Posterior cingulate gyrus (tissue), 11 donors: ENCODE measurements around the gene RELL1.
A peak's percentile ranks its signal among the peaks of the same experiment; 100 is the strongest.

Source experiments
- DNase-seq, 10 donors: peaks; one replicate each; pipeline versions ENCODE4 v3.0.0 to v3.0.0-alpha.2; 2020 to 2021; ENCODE audit warnings: mixed read lengths in 3 of 10
- intact Hi-C: fragments of 100-400 bp; cut with DNase I; formaldehyde crosslinking; loops from one replicate; pipeline ENCODE4 v1.15.1; 2023

RELL1 gene, protein sequence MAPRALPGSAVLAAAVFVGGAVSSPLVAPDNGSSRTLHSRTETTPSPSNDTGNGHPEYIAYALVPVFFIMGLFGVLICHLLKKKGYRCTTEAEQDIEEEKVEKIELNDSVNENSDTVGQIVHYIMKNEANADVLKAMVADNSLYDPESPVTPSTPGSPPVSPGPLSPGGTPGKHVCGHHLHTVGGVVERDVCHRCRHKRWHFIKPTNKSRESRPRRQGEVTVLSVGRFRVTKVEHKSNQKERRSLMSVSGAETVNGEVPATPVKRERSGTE

GRCh38 chr4:37686373-37687193, at the start of gene RELL1:
Gene RELL1 (minus strand): TSS chr4:37686376. CDS start chr4:37686287, 89 bp downstream.
- peak; percentile 99 to 100 (median 99) for DNase-seq
- intact Hi-C loops, result loop anchor here (5.0 to 10.0 kb wide), 3 partner anchors 82 to 981 kb away; no protein-coding TSS in a partner anchor

- intact Hi-C loops, result no loop called here
- DNase-seq, result no peak
These were observed 49.4 kb upstream of the RELL1 start for GRCh38 chr4:37735578-37735977.

- DNase-seq, result no peak
- intact Hi-C loops, result no loop called here
These were observed 48.8 kb upstream of the RELL1 start for GRCh38 chr4:37734989-37735388.

GRCh38 chr4:37733240-37733867, 47.2 kb upstream of the RELL1 start:
- intact Hi-C loops, result no loop called here

DNA sequence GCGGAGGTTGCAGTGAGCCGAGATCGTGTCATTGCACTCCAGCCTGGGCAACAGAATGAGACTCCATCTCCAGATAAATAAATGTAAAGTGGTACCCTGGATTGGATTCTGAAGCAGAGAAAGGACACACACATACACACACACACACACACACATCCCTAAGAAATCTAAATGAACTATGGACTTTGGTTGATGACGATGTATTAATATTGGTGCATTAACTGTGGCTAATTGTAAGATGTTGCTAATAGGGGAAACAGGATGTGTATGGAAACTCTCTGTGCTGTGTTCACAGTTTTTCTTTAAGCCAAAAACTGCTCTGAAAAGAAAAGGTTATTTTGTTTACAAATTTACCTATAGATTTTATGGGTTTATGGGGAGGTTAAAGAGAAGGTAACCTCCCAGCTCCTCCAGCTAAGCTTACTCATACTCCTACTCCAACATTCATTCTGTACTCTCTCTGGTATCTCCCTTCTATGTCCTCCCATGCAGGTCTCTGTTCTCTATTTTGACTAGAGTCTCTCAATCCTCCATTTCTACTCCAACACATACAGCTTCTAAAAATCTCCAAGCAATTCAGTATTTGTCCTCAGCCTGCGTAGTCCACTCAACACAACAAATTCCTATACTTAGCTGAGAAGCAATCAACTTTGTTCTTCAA, 46.5 kb upstream of the RELL1 start:
- no peak for DNase-seq
- intact Hi-C loops, result no loop called here

More at GRCh38 chr4:37733240-37733867, 47.2 kb upstream of the RELL1 start:
- DNase-seq, result no peak

GRCh38 chr4:37729649-37730004, 43.5 kb upstream of the RELL1 start:
- DNase-seq, result no peak
- intact Hi-C loops, result no loop called here

- intact Hi-C loops, result no loop called here
- no peak for DNase-seq
These were observed 41.9 kb upstream of the RELL1 start for GRCh38 chr4:37728064-37728463.

DNA sequence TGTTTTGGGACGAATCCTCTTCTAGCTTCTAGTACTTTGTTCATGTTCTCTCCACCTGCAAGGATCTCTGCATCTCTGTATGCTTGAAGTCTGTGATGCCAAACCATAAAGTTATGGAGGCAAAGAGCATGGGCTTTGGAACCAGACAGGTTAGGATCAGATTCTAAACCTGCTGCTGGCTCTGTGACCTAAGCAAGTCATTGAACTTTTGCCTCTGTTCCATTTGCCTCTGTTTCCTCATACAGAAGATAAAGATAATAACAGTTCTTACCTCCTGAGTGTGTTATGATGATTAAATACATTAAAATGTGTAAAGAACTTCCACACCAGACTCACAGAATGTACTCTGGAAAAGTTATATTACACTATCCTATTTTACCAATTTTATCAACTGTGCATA, 41.5 kb upstream of the RELL1 start:
- no peak for DNase-seq
- intact Hi-C loops, result no loop called here

GRCh38 chr4:37726666-37727065, 40.5 kb upstream of the RELL1 start:
- intact Hi-C loops, result no loop called here
- DNase-seq, result no peak

DNA sequence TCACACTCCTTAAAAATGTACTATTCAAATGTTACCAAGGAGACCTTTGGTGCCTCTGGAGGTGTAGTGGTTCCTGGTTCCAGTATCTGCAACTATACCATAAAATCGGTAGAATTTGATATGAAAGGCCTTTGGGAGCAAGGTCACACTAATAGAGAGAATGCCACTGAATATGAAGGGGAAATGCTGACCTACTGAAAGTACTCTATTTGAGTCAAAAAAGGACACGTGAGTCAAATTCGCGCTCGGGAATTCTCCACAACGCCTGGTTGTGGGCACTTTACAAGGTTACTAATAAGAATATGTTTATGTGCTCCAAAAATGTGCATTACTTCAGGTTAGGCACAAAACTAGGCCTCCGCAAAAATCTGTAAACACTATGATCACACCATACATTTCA, 39.5 kb upstream of the RELL1 start:
- intact Hi-C loops, result no loop called here
- no peak for DNase-seq

DNA sequence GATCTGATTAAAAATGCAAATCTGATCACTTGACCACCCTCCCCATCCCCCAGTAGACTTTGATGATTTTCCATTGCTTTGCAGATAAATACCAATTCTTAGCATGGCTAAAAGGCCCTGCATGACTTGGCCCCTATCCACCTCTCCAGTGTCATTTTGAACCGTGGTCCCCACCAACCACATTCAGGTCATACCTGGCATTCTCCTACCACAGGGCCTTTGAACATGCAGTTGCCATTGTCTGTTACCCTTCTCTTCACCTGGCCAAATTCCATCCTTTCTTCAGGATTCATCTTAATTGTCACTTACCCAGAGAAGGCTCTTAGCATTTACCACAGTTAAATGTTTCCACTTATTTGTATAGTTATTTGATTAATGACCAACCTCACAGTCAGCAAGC, 36.9 kb upstream of the RELL1 start:
- no peak for DNase-seq
- intact Hi-C loops, result no loop called here

- DNase-seq, result no peak
- intact Hi-C loops, result no loop called here
These were observed 35.9 kb upstream of the RELL1 start for GRCh38 chr4:37721995-37722638.

DNA sequence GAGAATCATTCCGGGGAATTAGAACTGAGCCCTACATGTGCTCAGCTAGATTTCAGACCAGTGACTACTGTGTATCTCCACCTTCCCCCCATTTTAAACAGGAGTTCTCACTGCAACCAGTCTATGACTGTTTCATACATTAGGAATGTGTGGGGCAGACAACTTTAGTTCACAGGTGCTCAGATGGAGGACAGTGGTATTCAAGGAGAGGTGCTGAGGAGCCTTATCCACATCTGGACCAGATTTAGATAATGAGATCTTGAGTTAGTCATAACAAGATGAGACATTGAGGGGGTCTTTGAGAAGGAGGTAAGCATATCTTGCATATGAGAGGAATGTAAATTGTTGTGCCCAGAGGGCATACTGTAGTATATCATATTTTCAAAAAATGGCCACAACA, 32.8 kb upstream of the RELL1 start:
- no peak for DNase-seq
- intact Hi-C loops, result no loop called here

- peak in 1 of 10 donors; percentile 15 for DNase-seq
- intact Hi-C loops, result no loop called here
These were observed 31.4 kb upstream of the RELL1 start for GRCh38 chr4:37717576-37717975.

- no peak for DNase-seq
- intact Hi-C loops, result no loop called here
These were observed 29.8 kb upstream of the RELL1 start for GRCh38 chr4:37715889-37716402.

DNA sequence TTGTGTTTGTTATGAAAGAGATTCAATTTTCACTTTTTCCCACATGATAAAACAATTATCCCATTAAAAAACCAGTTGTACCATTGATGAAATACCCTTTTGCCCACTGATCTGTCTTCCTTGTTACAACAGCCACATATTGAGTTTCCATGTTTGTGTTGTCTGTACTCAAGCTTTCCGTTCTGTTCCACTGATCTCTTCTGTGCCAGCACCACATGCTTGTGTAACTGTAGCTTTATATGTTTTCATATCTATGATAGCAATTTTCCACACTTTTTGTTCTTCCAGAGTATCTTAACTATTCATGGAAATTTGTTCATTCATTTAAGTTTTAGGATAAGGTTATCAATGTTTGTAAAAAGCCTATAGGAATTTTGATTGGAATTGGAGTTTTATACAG, 24.3 kb upstream of the RELL1 start:
- DNase-seq, result no peak
- intact Hi-C loops, result no loop called here

DNA sequence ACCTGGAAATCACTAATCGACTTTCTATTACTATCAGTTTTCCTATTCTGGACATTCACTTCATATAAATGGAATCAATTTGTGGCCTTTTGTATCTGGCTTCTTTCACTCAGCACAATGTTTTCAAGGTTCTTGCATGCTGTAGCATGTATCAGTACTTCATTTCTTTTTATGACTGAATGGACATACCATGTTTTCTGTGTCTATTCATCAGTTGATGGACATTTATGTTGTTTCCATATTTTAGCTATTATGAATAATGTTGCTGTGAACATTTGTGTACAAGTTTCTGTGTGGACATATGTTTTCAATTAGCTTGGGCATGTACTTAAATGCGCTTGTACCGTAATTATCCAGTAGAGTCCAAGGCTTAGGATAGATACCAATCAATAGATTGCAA, 19.9 kb upstream of the RELL1 start:
- intact Hi-C loops, result no loop called here
- no peak for DNase-seq

DNA sequence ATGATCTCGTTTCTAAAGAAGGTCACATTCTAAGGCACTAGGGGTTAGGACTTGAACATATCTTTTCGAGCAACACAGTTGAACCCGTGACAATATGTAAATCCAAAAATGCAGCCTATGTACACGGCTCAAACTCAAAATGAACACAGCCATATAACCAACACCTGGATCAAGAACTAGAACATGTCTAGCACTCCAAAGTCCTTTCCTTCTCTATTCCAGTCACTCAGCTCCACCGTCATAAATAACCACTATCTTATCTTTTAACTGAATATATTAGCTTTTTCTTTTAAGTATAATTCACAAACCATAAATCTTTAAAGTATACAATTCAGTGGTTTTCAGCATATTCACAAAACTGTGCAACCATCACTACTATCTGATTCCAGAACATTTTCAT, 19.4 kb upstream of the RELL1 start:
- no peak for DNase-seq
- intact Hi-C loops, result no loop called here

- intact Hi-C loops, result no loop called here
- no peak for DNase-seq
These were observed 13.8 kb upstream of the RELL1 start for GRCh38 chr4:37699868-37700481.

GRCh38 chr4:37697566-37697965, 11.4 kb upstream of the RELL1 start:
- intact Hi-C loops, result no loop called here

More at GRCh38 chr4:37697566-37697965, 11.4 kb upstream of the RELL1 start:
- no peak for DNase-seq
